SH-SY5Y (cell line): ENCODE data around the gene CREB3L1.

Source experiments
- GATA2 ChIP-seq: IDR thresholded peaks from 2 replicates; pipeline ENCODE4 v1.6.1; 2011; ENCODE audit warnings: mild to moderate bottlenecking, low read depth, low read length
- GATA3 ChIP-seq: IDR thresholded peaks from 2 replicates; pipeline ENCODE4 v1.6.1; 2011; ENCODE audit warnings: low read depth, mild to moderate bottlenecking, low read length, moderate library complexity

The CREB3L1 gene, protein sequence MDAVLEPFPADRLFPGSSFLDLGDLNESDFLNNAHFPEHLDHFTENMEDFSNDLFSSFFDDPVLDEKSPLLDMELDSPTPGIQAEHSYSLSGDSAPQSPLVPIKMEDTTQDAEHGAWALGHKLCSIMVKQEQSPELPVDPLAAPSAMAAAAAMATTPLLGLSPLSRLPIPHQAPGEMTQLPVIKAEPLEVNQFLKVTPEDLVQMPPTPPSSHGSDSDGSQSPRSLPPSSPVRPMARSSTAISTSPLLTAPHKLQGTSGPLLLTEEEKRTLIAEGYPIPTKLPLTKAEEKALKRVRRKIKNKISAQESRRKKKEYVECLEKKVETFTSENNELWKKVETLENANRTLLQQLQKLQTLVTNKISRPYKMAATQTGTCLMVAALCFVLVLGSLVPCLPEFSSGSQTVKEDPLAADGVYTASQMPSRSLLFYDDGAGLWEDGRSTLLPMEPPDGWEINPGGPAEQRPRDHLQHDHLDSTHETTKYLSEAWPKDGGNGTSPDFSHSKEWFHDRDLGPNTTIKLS

GRCh38 chr11:46277622-46278386 lies at the start of gene CREB3L1:
Gene CREB3L1, plus strand, starts transcription at chr11:46277662. Its CDS starts 450 bp downstream, at chr11:46278112.
- TF ChIP-seq GATA2 (no peak), GATA3 (no peak)

GRCh38 chr11:46229230-46229629 lies 48.2 kb upstream of the CREB3L1 start:
- TF ChIP-seq GATA3 (no peak), GATA2 (no peak)

DNA sequence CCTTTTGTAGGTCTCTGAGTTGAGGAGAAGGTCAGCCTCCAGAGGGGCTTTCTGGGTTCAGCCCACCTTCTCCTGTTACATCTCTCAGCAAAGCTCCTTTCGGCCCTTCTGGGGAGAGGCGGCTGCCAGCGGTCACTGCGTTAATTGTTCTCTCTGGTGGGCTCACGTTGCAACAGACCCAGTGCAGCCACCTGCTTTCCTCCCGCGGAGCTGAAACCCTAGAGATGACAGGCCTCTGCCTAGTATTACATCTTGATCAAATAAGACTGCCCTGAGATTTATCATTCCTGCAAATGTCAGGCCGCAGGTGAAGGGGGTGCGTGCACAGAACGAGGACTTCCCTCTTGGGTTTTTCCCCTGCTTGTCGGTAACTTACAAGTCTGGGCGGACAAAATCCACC lies 43.2 kb upstream of the CREB3L1 start:
- TF ChIP-seq GATA3 (no peak), GATA2 (no peak)

DNA sequence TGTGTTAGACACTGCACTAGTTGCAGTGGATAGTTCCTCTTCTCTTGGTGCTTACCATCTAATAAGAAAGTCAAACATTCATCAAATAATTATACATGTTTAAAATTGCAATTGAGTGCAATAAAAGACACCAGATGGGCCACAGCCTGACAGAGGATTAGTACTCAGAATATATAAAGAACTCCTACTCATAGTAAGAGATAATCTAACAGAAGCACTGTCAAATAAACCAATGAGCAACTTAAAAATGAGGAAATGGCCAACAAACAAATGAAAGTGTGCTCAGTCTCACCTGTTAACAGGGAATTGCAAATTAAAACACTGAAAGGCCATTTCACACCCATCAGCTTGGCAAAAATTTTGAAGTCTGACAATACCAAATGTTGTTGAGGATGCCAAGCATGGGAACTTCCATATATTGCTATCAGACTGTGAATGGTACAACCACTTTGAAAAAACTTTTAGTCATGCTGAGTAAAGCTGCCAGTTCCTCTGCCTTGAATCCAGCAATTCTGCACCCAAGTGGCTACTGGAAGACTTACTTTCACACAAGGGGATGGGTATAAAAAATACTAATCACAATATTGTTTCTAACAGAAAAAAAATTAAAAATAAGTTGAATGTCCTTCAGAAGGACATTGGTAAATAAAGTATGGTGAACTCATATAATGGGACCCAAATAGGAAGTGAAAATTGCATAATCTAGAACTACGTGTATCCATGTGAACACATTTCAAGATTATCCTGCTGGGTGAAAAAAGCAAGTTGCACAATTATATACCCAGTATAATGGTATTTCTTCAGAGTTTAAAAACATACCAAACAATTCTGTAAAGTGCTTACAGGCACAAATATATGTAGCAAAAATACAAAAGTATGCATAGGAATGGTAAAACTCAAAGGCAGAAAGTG lies 41.4 kb upstream of the CREB3L1 start:
- TF ChIP-seq GATA3 (no peak), GATA2 (no peak)

DNA sequence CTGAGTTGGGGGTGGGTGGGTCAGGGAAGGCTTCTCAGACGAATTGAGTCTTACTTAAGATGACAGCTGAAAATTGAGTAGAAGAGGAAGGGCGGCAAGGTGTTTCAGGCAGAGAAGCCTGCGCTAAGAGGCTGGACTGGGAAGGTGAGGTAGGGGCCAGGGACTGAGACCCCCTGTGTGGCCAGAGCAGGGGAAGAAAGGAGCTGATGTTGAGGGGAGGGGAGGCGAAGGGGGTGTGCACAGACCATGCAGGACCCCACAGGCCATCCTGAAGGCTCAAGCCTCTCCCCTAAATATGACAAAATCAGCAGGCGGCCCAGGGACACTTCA lies 40.6 kb upstream of the CREB3L1 start:
- TF ChIP-seq GATA3: no peak
- TF ChIP-seq GATA2: no peak

DNA sequence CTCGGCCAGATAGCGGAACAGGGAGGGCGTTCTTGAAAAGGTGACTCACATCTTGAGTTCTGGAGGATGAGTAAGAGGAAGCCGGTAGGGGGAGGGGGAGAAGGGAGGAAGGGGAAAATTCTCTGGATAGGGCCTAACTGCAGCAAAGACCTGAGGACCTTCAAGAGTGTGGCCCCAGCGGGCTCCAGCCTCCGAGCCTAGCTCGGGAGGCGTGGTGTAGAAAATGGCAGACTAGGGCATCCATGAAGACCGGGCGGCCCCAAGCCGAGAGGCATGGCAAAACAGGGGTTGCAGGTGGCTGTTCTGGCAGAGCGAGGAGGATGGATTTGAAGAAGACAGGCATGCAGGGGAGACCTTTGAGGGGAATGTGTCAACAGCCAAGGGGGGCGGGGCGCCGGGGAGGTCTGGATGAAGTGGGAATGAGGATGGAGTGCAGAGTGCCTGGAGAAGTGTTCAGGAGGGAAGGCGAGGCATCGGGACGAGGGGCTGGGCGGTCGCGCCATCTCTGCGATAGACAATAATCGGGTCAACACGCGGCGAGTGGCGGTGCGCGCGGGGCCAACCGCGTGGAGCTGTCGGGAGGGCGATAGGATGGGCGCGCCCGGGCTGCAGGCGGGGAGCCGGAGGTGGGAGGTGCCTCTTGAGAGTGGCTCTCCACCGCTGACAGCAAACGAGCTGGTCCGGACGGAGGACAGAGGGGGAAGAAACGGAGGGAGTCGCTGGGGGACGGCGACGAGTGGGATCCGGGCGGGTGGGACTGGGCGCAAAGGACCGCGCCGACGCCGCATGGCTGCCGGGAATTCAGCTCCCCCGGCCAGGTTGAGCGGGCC lies 40.0 kb upstream of the CREB3L1 start:
- no peak for TF ChIP-seq GATA3
- no peak for TF ChIP-seq GATA2

GRCh38 chr11:46238078-46238966 lies 39.1 kb upstream of the CREB3L1 start:
- TF ChIP-seq GATA3 (no peak), GATA2 (no peak)

DNA sequence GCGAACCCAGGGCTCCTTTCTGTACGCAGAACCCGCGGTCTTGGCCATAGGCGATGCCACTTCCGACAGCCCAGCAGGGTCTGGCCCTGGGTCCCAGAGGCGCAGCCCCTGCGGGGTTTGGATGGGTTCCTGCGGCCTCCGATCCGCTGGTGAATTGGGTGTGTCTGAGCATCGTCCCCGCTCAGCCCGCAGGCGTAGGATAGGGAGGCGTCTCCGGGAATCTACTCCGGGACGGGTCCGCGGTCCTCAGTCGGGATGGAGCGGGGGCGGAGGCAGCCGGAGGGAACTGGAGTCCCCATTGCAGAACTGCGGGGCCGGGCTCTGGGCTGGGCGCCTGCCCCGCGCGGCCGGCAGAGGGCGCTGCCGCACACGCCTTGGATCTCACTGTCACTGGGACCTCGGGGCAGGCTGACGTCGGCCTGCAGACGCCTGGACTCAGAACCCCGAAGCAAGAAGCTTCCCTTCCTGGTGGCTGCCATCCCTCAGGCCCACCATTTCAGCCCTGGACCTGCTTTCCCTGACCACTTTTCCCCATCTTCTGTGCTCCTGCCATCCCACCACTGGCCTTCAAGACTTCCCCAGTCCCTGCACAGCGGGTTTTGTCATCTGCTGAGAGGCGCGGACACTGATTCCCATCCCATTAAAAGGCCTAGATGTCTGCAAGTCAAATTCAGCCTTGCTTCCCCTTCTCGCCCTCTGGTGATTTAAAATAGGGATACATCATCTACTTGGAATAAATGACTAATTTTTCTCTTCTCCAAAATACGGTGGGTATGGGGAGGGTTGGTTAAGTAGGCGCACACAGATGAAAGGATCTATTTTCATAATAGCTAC lies 38.3 kb upstream of the CREB3L1 start:
- TF ChIP-seq GATA3: no peak
- no peak for TF ChIP-seq GATA2

- TF ChIP-seq GATA3 (no peak), GATA2 (no peak)
These were observed 37.7 kb upstream of the CREB3L1 start for GRCh38 chr11:46239801-46240061.

DNA sequence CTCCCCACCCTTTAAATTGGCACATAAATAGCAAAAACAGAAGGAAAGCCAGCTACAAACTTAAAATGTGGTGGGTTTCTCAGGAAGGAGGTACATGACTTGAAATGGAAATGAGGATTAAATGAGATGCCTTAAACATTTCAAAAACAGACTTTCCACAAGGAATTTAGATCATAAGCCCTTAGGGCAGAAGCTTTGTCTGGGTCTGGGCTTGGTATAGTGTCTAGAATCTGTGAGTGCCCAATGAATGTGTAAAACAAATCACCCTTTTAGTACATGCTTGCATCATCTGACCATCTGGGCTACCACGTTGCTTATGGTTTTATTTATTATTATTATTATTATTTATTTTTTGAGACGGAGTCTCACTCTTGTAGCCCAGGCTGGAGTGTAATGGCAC lies 37.1 kb upstream of the CREB3L1 start:
- TF ChIP-seq GATA3 (no peak), GATA2 (no peak)

GRCh38 chr11:46240861-46241260 lies 36.6 kb upstream of the CREB3L1 start:
- no peak for TF ChIP-seq GATA3
- TF ChIP-seq GATA2: no peak
